H9 (cell line): ENCODE data around the gene SLC47A1. TPM values are rescaled to one million over a fixed set of nuclear protein-coding genes. Genes with fewer than 3 reads are reported as not detected.
A peak's percentile ranks its signal among the peaks of the same experiment; 100 is the strongest.

Source experiments
- DNase-seq: peaks from one replicate; pipeline ENCODE4 v3.0.0-alpha.2; 2017
- H2AFZ ChIP-seq: one replicate; pipeline ENCODE4 v1.6.1; 2013; ENCODE audit warnings: mild to moderate bottlenecking, low read length, control low read depth, moderate library complexity
- H2AK5ac ChIP-seq: 2 replicates; pipeline ENCODE4 v1.6.1; 2013; ENCODE audit warnings: low read length, control low read depth, mixed read lengths; ENCODE audit not compliant: insufficient read length
- H2BK120ac ChIP-seq: one replicate; pipeline ENCODE4 v1.6.1; 2013; ENCODE audit warnings: low read depth, mild to moderate bottlenecking, low read length, control low read depth, inconsistent platforms; ENCODE audit not compliant: poor library complexity, severe bottlenecking
- H2BK12ac ChIP-seq: 2 replicates; pipeline ENCODE4 v1.6.1; 2013; ENCODE audit warnings: low read length, control low read depth, mixed read lengths, low read depth; ENCODE audit not compliant: insufficient read length
- H2BK15ac ChIP-seq: 2 replicates; pipeline ENCODE4 v1.6.1; 2013; ENCODE audit warnings: low read depth, low read length, control low read depth
- H2BK20ac ChIP-seq: one replicate; pipeline ENCODE4 v1.6.1; 2013; ENCODE audit warnings: low read depth, mild to moderate bottlenecking, low read length, control low read depth, inconsistent platforms; ENCODE audit not compliant: poor library complexity, severe bottlenecking
- H2BK5ac ChIP-seq: 2 replicates; pipeline ENCODE4 v1.6.1; 2013; ENCODE audit warnings: low read length, control low read depth, mixed read lengths; ENCODE audit not compliant: insufficient read length
- H3K14ac ChIP-seq: 2 replicates; pipeline ENCODE4 v1.6.1; 2013; ENCODE audit warnings: low read length, control low read depth; ENCODE audit not compliant: insufficient read depth
- H3K18ac ChIP-seq: 2 replicates; pipeline ENCODE4 v1.6.1; 2013; ENCODE audit warnings: low read depth, mild to moderate bottlenecking, mixed read lengths, low read length, control low read depth; ENCODE audit not compliant: insufficient read length
- H3K23ac ChIP-seq: 2 replicates; pipeline ENCODE4 v1.6.1; 2013; ENCODE audit warnings: low read length, control low read depth, mixed read lengths, low read depth; ENCODE audit not compliant: insufficient read length
- H3K23me2 ChIP-seq: 2 replicates; pipeline ENCODE4 v1.6.1; 2013; ENCODE audit warnings: low read depth, mild to moderate bottlenecking, mixed read lengths, low read length, control low read depth; ENCODE audit not compliant: insufficient read length, poor library complexity, severe bottlenecking
- H3K27ac ChIP-seq: 2 replicates; pipeline ENCODE4 v1.5.1; 2013; ENCODE audit warnings: low read length, control low read depth, mixed read lengths, low read depth; ENCODE audit not compliant: insufficient read length
- H3K27me3 ChIP-seq: 2 replicates; pipeline ENCODE4 v1.6.1; 2013; ENCODE audit warnings: low read length, control low read depth, inconsistent platforms; ENCODE audit not compliant: insufficient read depth
- H3K4ac ChIP-seq: 2 replicates; pipeline ENCODE4 v1.6.1; 2013; ENCODE audit warnings: low read depth, mild to moderate bottlenecking, control low read depth, inconsistent platforms, low read length, moderate library complexity
- H3K4me1 ChIP-seq: 2 replicates; pipeline ENCODE4 v1.6.1; 2013; ENCODE audit warnings: low read length, control low read depth, inconsistent platforms; ENCODE audit not compliant: insufficient read depth
- H3K4me2 ChIP-seq: 2 replicates; pipeline ENCODE4 v1.6.1; 2013; ENCODE audit warnings: low read length, control low read depth, mixed read lengths; ENCODE audit not compliant: insufficient read length, insufficient read depth
- H3K56ac ChIP-seq: 2 replicates; pipeline ENCODE4 v1.6.1; 2013; ENCODE audit warnings: low read depth, mild to moderate bottlenecking, mixed read lengths, low read length, control low read depth; ENCODE audit not compliant: insufficient read length
- H3K79me1 ChIP-seq: 2 replicates; pipeline ENCODE4 v1.6.1; 2013; ENCODE audit warnings: low read depth, mild to moderate bottlenecking, moderate library complexity, low read length, control low read depth, inconsistent platforms; ENCODE audit not compliant: insufficient read depth, poor library complexity, severe bottlenecking
- H3K79me2 ChIP-seq: 2 replicates; pipeline ENCODE4 v1.6.1; 2013; ENCODE audit warnings: low read length, control low read depth, inconsistent platforms; ENCODE audit not compliant: insufficient read depth
- H3K9ac ChIP-seq: 2 replicates; pipeline ENCODE4 v1.6.1; 2013; ENCODE audit warnings: low read length, control low read depth, mixed read lengths; ENCODE audit not compliant: insufficient read length; ENCODE audit errors: extremely low read depth
- H3K9me3 ChIP-seq: one replicate; pipeline ENCODE4 v1.6.1; 2013; ENCODE audit warnings: low read depth, low read length, inconsistent platforms; ENCODE audit not compliant: control insufficient read depth
- H3T11ph ChIP-seq: one replicate; pipeline ENCODE4 v1.6.1; 2013; ENCODE audit warnings: mild to moderate bottlenecking, low read length, control low read depth, inconsistent platforms
- H4K20me1 ChIP-seq: one replicate; pipeline ENCODE4 v1.6.1; 2013; ENCODE audit not compliant: control insufficient read depth, insufficient read length, insufficient read depth
- H4K5ac ChIP-seq: 2 replicates; pipeline ENCODE4 v1.6.1; 2013; ENCODE audit warnings: low read depth, mild to moderate bottlenecking, mixed read lengths, low read length, control low read depth; ENCODE audit not compliant: insufficient read length
- H4K8ac ChIP-seq: replicated peaks from 2 replicates; pipeline ENCODE4 v1.6.1; 2013; ENCODE audit warnings: low read length, control low read depth, mixed read lengths, low read depth; ENCODE audit not compliant: insufficient read length
- H4K91ac ChIP-seq: 2 replicates; pipeline ENCODE4 v1.6.1; 2013; ENCODE audit warnings: low read depth, mild to moderate bottlenecking, moderate library complexity, mixed read lengths, low read length, control low read depth; ENCODE audit not compliant: insufficient read length
- H3K27ac Mint-ChIP-seq, 3 experiments: 2 replicates in 2 of 3; 3 replicates in 1 of 3; pipeline ENCODE4 v1.8.0; 2020 to 2021; ENCODE audit warnings: mixed read lengths in 3 of 3, mild to moderate bottlenecking in 1 of 3, moderate library complexity in 1 of 3
- H3K27me3 Mint-ChIP-seq: 2 replicates; pipeline ENCODE4 v1.8.0; 2021; ENCODE audit warnings: low read depth, mild to moderate bottlenecking, moderate library complexity, mixed read lengths
- H3K36me3 Mint-ChIP-seq, 3 experiments: 2 replicates in 2 of 3; 3 replicates in 1 of 3; pipeline ENCODE4 v1.8.0; 2020 to 2021; ENCODE audit warnings: low read depth in 3 of 3, mixed read lengths in 3 of 3; ENCODE audit not compliant: insufficient read depth in 1 of 3
- H3K4me1 Mint-ChIP-seq, 2 experiments: 2 replicates each; pipeline ENCODE4 v1.8.0; 2020; ENCODE audit warnings: mixed read lengths in 2 of 2
- H3K4me3 Mint-ChIP-seq, 2 experiments: 2 replicates in 1 of 2; 3 replicates in 1 of 2; pipeline ENCODE4 v1.8.0; 2020 to 2021; ENCODE audit warnings: mild to moderate bottlenecking in 2 of 2, mixed read lengths in 2 of 2, moderate library complexity in 1 of 2
- H3K9me3 Mint-ChIP-seq, 2 experiments: 2 replicates in 1 of 2; 3 replicates in 1 of 2; pipeline ENCODE4 v1.8.0; 2020; ENCODE audit warnings: mild to moderate bottlenecking in 2 of 2, mixed read lengths in 2 of 2, moderate library complexity in 1 of 2
- CTCF ChIP-seq: fragments of 200-600 bp; sonication (generic); conservative IDR thresholded peaks from 3 replicates; pipeline ENCODE4 v1.8.0; 2021; ENCODE audit warnings: antibody characterized with exemption, mild to moderate bottlenecking
- WGBS: extraction: QIAGEN DNeasy Blood & Tissue Kit; methylation state at CpG from one replicate; pipeline ENCODE4 v1.1.7; 2013; ENCODE audit warnings: missing lambda C conversion rate, low lambda C conversion rate, mixed read lengths; ENCODE audit not compliant: insufficient read length; ENCODE audit errors: extremely low coverage; 5-methylcytosine and 5-hydroxymethylcytosine counted together
- total RNA-seq: library from RNA; stranded (reverse); gene quantifications from 2 replicates; pipeline ENCODE4 v1.2.1, GENCODE V29; 2021

The SLC47A1 gene
- total RNA-seq, 1 experiment from 2014 or later, result 4.0 TPM

GRCh38 chr17:19551591-19552148 lies 18.0 kb downstream of the SLC47A1 start:
- Histone ChIP-seq H3T11ph (no peak overlapping the region), H3K23ac (no peak overlapping the region), H2BK120ac (no peak overlapping the region), H3K27me3 (no peaks in the 10 kb centered on the region), H3K14ac (no peak overlapping the region), H2BK5ac (no peak overlapping the region), H4K20me1 (no peaks in the 10 kb centered on the region), H3K18ac (no peak overlapping the region), H3K9ac (no peak overlapping the region), H3K79me2 (no peaks in the 10 kb centered on the region), H2BK20ac (no peak overlapping the region), H3K4me2 (no peak overlapping the region), H4K8ac (no peak overlapping the region), H2BK15ac (no peak overlapping the region), H3K27ac (no peak overlapping the region), H4K91ac (no peak overlapping the region), H3K4me1 (no peaks in the 10 kb centered on the region; the same call in 1 of the 2 replicates), H2AFZ (no peak overlapping the region), H3K79me1 (no peaks in the 10 kb centered on the region), H2AK5ac (no peak overlapping the region), H3K9me3 (no peaks in the 10 kb centered on the region), H4K5ac (no peak overlapping the region), H3K4ac (no peak overlapping the region), H3K23me2 (no peaks in the 10 kb centered on the region), H3K56ac (no peak overlapping the region), H2BK12ac (no peak overlapping the region)
- Mint-ChIP-seq H3K27me3 (peaks cover 4% of the 10 kb centered on the region), H3K27ac (peak overlapping the region in 1 of 3 experiments; percentile 16; a peak in 1 of 7 replicates), H3K36me3 (peaks cover 0 to 2% (median 0%) of the 10 kb centered on the region in 3 experiments; a peak in 3 of 7 replicates), H3K4me3 (no peak overlapping the region), H3K4me1 (peaks cover 9 to 21% of the 10 kb centered on the region in 2 experiments), H3K9me3 (no peaks in the 10 kb centered on the region; a peak in 1 of 5 replicates)
- no CpG with 5 or more reads among the region's 9 CpGs for WGBS
- TF ChIP-seq CTCF, result no peak
- DNase-seq, result no peak
